ENCODE measurements around the gene XRCC1.
"Not testable (repeated sequence)": the region's sequence is repeated elsewhere in the genome, so short reads cannot be mapped to it uniquely, and the experiment has no call there.

The XRCC1 gene

DNA sequence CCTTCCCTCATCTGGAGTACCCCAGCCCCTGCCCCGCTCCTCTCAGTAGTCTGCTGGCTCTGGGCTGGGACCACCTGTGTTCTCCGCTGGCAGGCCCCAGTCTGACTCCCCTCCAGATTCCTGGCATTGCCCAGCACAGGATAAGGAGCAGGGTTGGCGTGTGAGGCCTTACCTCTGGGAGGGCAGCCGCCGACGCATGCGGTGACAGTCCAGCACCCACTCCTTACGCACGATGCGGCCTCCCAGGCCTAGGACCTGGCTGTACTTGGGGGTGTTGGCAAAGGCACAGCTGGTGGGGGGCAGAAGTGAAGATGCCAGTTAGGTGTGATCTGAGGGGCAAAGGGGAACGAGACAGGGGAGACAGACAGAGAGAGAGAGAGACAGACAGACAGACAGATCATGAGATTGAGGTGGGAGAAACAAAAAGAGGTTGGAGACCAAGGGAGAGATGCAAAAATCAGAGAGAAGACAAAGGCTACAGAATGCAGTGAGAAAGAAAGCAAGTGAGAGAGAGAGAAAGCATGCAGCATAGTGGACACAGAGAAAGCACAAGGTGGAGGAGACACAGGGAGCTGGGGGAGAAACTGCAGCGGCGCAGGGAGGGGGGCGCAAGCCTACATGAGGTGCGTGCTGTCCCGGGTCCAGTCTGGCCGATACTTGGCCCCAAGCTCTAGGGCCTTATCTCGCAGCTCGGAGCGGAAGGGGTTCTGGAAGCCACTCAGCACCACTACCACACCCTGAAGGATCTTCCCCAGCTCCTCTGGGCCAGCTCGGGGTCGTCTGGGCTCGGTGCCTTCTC, 23.7 kb downstream of the XRCC1 start (continued):
- TF ChIP-seq GLIS2 (tag by site-specific recombination; IDR thresholded peaks at IDR 0.05) (peak; percentile 11; the same call in 1 of the 2 replicates), HOXC10 (CRISPR knock-in tag; IDR thresholded peaks at IDR 0.05) (no peak), KLF7 (tag by site-specific recombination; IDR thresholded peaks at IDR 0.05; ENCODE audit: borderline replicate concordance) (no peak), ZNF600 (tag by site-specific recombination; IDR thresholded peaks at IDR 0.05) (peak; percentile 50; the same call in 1 of the 2 replicates)

DNA sequence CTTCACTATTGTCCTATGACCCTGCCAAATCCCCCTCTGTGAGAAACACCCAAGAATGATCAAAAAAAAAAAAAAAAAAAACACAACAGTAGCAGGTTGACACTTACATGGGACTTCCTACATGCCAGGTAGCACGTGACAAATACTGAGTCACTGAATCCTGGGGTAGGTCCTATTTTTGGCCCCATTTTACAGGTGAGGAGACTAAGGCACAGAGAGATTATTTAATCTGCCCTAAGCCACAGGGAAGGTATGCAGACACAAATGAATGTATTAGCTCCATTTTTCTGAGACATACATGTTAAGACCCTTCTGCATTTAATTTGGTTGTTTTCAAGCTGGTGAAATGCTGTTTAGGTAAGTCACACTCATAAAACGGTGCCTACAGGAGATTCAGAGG, 26.6 kb downstream of the XRCC1 start:
- H3K36me3 ChIP-seq (ENCODE audit: control insufficient read depth in 2 of 2, insufficient read depth in 1 of 2, low read length in 2 of 2): peaks cover 79 to 83% of the 10 kb centered on the region in 2 experiments
- H3K4me1 ChIP-seq (ENCODE audit: control insufficient read depth, insufficient read depth, low read length): no peaks in the 10 kb centered on the region
- H3K27ac ChIP-seq (ENCODE audit: extremely low read depth, low read depth, low read length): no peak overlapping the region
- no peaks in the 10 kb centered on the region for H3K9me3 ChIP-seq (ENCODE audit: control insufficient read depth, insufficient read depth, low read depth, low read length)
- no peak overlapping the region for H3K4me3 ChIP-seq (ENCODE audit: low read depth, low read length)
- TF ChIP-seq, protein P1, sequence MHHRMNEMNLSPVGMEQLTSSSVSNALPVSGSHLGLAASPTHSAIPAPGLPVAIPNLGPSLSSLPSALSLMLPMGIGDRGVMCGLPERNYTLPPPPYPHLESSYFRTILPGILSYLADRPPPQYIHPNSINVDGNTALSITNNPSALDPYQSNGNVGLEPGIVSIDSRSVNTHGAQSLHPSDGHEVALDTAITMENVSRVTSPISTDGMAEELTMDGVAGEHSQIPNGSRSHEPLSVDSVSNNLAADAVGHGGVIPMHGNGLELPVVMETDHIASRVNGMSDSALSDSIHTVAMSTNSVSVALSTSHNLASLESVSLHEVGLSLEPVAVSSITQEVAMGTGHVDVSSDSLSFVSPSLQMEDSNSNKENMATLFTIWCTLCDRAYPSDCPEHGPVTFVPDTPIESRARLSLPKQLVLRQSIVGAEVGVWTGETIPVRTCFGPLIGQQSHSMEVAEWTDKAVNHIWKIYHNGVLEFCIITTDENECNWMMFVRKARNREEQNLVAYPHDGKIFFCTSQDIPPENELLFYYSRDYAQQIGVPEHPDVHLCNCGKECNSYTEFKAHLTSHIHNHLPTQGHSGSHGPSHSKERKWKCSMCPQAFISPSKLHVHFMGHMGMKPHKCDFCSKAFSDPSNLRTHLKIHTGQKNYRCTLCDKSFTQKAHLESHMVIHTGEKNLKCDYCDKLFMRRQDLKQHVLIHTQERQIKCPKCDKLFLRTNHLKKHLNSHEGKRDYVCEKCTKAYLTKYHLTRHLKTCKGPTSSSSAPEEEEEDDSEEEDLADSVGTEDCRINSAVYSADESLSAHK (tag by site-specific recombination; IDR thresholded peaks at IDR 0.05): no peak
- TF ChIP-seq, protein P2, sequence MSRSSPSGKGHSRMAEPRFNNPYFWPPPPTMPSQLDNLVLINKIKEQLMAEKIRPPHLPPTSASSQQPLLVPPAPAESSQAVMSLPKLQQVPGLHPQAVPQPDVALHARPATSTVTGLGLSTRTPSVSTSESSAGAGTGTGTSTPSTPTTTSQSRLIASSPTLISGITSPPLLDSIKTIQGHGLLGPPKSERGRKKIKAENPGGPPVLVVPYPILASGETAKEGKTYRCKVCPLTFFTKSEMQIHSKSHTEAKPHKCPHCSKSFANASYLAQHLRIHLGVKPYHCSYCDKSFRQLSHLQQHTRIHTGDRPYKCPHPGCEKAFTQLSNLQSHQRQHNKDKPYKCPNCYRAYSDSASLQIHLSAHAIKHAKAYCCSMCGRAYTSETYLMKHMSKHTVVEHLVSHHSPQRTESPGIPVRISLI (tag by site-specific recombination; IDR thresholded peaks at IDR 0.05): peak; percentile 95
- no peak for TF ChIP-seq ZNF791 (tag by site-specific recombination; IDR thresholded peaks at IDR 0.05)
- TF ChIP-seq ZNF623 (tag by site-specific recombination; IDR thresholded peaks at IDR 0.05): peak; percentile 70
- no peak for TF ChIP-seq ZNF843 (tag by site-specific recombination; IDR thresholded peaks at IDR 0.05)
- ChIA-PET POLR2A (no interaction called here), CTCF (interaction anchor here (0.6 to 1.5 kb wide), 4 partner anchors 46 to 443 kb away, joined by 3 read pairs; no protein-coding TSS in a partner anchor)

DNA sequence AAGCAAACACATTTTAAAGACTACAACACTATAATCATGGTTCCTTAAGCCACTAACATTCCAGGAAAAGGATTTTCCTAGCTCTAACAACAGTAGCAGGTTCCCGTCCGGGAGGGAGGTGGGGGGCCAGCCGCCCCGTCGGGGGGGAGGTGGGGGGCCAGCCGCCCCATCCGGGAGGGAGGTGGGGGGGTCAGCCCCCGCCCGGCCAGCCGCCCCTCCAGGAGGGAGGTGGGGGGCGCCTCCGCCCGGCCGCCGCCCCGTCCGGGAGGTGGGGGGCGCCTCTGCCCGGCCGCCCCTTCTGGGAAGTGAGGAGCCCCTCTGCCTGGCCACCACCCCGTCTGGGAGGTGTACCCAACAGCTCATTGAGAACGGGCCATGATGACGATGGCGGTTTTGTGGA, 27.4 kb downstream of the XRCC1 start:
- H3K9me3 ChIP-seq (ENCODE audit: control insufficient read depth, insufficient read depth, low read depth, low read length); H3K4me1 ChIP-seq (ENCODE audit: control insufficient read depth, insufficient read depth, low read length); POLR2A ChIA-PET; H3K27ac ChIP-seq (ENCODE audit: extremely low read depth, low read depth, low read length); H3K4me3 ChIP-seq (ENCODE audit: low read depth, low read length): not testable (repeated sequence)
- H3K36me3 ChIP-seq (ENCODE audit: control insufficient read depth in 2 of 2, insufficient read depth in 1 of 2, low read length in 2 of 2): peaks cover 79 to 83% of the 10 kb centered on the region in 2 experiments
- CTCF ChIA-PET: interaction anchor here (1.2 kb wide), 1 partner anchor 47 kb away, joined by 3 read pairs; no protein-coding TSS in a partner anchor

DNA sequence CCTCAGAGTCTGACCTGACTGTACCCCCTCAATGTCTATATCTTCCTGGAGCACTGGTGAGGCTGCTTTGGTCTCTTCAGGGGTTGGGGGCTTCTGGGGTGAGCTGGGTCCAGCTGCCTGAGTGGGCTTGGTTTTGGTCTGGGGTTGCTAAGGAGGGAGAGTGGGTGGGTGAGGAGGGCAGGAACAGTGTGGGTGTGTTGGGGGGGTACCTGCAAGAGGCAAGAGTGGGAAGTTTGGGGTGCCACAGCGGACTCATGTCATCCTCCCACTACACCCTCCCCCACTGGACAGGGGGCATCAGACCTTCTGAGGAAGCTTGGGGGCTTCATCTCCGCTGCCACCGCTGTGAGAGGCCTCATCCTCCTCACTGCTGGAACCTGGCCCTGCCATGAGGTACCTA, 28.7 kb downstream of the XRCC1 start:
- ChIA-PET CTCF (interaction anchor here (0.8 to 2.6 kb wide), 2 partner anchors 9 to 11 kb away, joined by 3 to 24 read pairs; no protein-coding TSS in a partner anchor), POLR2A (no interaction called here)
- Histone ChIP-seq H3K4me1 (ENCODE audit: control insufficient read depth, insufficient read depth, low read length) (no peaks in the 10 kb centered on the region), H3K27ac (ENCODE audit: extremely low read depth, low read depth, low read length) (no peak overlapping the region), H3K36me3 (ENCODE audit: control insufficient read depth in 2 of 2, insufficient read depth in 1 of 2, low read length in 2 of 2) (peaks cover 81 to 85% of the 10 kb centered on the region in 2 experiments), H3K9me3 (ENCODE audit: control insufficient read depth, insufficient read depth, low read depth, low read length) (no peaks in the 10 kb centered on the region), H3K4me3 (ENCODE audit: low read depth, low read length) (no peak overlapping the region)
- TF ChIP-seq, protein P3, sequence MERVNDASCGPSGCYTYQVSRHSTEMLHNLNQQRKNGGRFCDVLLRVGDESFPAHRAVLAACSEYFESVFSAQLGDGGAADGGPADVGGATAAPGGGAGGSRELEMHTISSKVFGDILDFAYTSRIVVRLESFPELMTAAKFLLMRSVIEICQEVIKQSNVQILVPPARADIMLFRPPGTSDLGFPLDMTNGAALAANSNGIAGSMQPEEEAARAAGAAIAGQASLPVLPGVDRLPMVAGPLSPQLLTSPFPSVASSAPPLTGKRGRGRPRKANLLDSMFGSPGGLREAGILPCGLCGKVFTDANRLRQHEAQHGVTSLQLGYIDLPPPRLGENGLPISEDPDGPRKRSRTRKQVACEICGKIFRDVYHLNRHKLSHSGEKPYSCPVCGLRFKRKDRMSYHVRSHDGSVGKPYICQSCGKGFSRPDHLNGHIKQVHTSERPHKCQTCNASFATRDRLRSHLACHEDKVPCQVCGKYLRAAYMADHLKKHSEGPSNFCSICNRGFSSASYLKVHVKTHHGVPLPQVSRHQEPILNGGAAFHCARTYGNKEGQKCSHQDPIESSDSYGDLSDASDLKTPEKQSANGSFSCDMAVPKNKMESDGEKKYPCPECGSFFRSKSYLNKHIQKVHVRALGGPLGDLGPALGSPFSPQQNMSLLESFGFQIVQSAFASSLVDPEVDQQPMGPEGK (tag by site-specific recombination; IDR thresholded peaks at IDR 0.05): 0 out of 2 replicates have a peak, but pooled peaks have one; percentile 14
- TF ChIP-seq ZFHX2 (tag by site-specific recombination; conservative IDR thresholded peaks at IDR 0.05) (peak; percentile 79), ZNF350 (tag by site-specific recombination; IDR thresholded peaks at IDR 0.05) (no peak), EGR2 (tag by site-specific recombination; IDR thresholded peaks at IDR 0.05; ENCODE audit: low read depth) (peak; percentile 82), ZNF146 (tag by site-specific recombination; IDR thresholded peaks at IDR 0.05) (no peak), ZNF654 (tag by site-specific recombination; IDR thresholded peaks at IDR 0.05; ENCODE audit: low read depth) (no peak), GLI4 (tag by site-specific recombination; IDR thresholded peaks at IDR 0.05) (no peak), ZNF354C (tag by site-specific recombination; IDR thresholded peaks at IDR 0.05; ENCODE audit: borderline replicate concordance, low read depth) (no peak), ZNF16 (tag by site-specific recombination; IDR thresholded peaks at IDR 0.05; ENCODE audit: low read depth) (no peak)
- TF ChIP-seq, protein P4, sequence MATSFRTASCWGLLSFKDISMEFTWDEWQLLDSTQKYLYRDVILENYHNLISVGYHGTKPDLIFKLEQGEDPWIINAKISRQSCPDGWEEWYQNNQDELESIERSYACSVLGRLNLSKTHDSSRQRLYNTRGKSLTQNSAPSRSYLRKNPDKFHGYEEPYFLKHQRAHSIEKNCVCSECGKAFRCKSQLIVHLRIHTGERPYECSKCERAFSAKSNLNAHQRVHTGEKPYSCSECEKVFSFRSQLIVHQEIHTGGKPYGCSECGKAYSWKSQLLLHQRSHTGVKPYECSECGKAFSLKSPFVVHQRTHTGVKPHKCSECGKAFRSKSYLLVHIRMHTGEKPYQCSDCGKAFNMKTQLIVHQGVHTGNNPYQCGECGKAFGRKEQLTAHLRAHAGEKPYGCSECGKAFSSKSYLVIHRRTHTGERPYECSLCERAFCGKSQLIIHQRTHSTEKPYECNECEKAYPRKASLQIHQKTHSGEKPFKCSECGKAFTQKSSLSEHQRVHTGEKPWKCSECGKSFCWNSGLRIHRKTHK (tag by site-specific recombination; IDR thresholded peaks at IDR 0.05): no peak

Data from HEK293 (cell line).